Stimulated activated CD8-positive, alpha-beta memory T cell treated with anti-CD3 and anti-CD28 coated beads, Interleukin-12 subunit alpha, Interleukin-12 subunit beta, amount 100 ng/mL, for 4 hours (primary cell): ENCODE results near the gene TBC1D10B.
"Not testable (repeated sequence)": the region's sequence is repeated elsewhere in the genome, so short reads cannot be mapped to it uniquely, and the experiment has no call there.

Experiments used
- DNase-seq: peaks from one replicate; pipeline ENCODE4 v3.0.0-alpha.2; 2020; ENCODE audit warnings: low read depth

Gene TBC1D10B

DNA sequence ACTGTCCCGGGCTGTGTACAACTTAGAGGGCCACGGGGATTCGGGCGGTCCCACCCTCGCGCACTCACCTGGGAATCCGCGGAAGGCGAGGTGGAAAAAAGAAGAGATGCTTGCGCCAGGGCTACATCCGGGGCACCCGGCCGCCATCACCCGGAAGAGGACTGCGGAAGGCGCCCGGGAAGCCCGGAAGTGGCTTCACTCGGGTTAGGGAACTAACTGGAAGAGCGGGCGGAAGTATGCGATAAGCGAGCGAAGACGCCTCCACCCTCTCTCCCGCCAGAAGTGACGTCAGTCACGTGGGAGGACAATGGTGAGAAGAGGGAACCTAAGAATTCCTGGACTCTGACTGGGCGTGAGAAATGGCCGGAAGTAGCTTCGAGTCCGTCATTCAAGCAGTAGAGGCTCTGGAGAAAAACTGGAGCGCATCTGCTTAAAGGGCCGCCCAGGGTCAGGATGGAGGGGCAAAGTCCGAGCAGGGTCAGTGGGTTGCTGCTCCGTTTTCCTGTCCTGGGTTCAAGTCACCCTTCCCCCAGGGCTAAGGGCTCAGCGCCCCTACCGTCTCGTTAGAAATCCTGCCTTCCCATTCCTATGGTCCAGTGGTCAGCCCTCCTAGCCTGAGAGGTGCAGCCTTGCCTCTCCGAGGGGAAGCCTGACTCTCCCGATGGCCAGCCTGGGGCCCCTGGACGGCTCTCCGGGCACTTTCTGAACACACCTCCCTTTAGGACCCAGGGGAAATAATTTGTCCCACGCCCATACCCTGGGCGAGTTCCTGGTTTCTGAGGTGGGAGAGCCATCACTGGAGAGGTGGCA lies 14.9 kb downstream of the TBC1D10B start, which contains the start of gene CD2BP2:
CD2BP2 (minus strand) TSS at position 165 of the 810 bp plus-strand sequence. CDS start 627 bp downstream, outside the sequence.
- DNase-seq = peak; percentile 77

DNA sequence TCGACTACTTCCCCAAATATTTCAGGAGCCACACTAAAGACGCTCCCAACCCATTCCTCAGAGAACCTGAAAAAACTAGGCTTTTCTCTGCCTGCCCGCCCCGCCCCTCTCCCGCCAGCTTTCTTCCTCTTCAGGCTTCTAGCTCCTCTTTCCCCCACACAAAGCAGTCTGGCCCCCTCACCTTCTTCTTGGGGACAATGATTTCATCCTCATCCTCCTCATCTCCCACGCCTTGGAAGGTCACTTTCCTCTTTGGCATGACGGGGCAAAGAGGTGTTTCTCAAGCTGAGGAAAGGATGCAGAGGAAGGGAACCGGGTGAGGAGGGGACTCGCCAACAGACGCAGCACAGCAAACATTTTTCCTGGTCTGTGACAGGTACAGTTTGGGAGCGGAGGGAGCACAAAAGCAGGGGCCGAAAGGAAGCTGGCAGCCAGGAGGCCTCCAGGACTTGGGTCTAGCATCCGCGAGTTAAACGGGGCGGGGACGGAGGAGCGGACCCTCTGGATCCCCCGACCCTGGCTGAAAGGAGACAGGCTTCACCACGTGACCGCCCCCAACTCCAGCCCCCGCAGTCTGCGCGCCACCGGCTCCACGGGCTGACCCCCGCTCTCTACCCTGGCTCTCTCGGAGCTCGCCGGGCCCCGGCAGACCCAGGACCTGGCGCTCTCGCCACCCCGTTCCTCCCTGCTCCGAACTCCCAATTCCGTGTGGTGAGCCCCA lies 15.7 kb downstream of the TBC1D10B start:
- DNase-seq = no peak

DNA sequence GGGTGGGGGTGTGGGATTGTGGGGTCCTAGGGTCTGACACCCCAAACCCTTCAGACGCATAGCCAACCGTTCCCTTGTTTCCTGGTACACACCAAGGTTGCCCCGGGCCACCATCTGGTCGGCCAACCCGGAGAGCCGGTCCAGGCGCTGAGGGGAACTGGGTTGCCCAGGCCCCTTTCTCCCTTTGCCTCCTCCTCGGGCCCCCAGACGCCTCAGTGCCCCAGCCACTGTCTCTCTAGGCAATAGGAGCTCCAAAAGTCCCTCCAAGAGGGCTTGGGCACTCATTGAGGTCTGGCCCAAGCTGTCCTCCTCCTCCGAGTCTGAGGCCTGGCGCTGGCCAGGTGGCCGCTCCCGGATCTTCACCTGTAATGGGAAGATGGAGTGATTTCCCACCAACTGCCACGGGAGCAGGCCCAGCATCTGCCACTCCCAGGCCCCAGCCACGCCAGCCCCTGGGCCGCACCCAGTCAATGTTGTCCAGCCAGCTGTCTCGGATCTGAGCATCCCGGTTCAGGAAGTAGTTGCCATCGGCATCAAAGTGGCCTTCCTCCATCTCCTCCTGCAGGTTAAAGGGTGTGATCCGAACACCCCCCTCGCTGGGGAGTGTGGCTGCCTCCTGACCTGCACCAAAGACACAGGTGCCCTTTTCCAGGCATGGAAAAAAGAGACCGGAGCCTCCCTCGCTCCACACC lies 16.7 kb downstream of the TBC1D10B start:
- DNase-seq = no peak

- no peak for DNase-seq
Measured at GRCh38 chr16:30352488-30353401, 17.5 kb downstream of the TBC1D10B start.

- DNase-seq = no peak
Measured at GRCh38 chr16:30351586-30352419, 18.5 kb downstream of the TBC1D10B start.

- DNase-seq = no peak
Measured at GRCh38 chr16:30351001-30351441, 19.3 kb downstream of the TBC1D10B start.

GRCh38 chr16:30350134-30350871 lies 20.0 kb downstream of the TBC1D10B start:
- no peak for DNase-seq

GRCh38 chr16:30349675-30350074 lies 20.6 kb downstream of the TBC1D10B start:
- no peak for DNase-seq

- no peak for DNase-seq
Measured at GRCh38 chr16:30348929-30349328, 21.4 kb downstream of the TBC1D10B start.

DNA sequence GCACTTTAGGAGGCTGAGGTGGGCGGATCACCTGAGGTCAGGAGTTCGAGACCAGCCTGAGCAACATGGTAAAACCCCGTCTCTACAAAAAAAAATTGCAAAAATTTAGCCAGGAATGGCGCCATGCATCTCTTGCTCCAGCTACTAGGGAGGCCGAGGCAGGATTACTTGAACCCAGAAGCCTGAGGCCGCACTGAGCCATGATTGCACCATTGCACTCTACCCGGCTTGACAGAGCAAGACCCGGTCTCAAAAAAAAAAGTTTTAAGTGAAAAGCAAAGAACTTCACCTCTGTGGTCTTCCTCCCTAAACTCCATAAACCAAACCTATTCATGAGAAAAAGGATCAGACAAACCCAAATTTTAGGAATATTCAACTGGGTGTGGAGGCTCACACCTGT lies 22.2 kb downstream of the TBC1D10B start:
- DNase-seq = no peak

DNA sequence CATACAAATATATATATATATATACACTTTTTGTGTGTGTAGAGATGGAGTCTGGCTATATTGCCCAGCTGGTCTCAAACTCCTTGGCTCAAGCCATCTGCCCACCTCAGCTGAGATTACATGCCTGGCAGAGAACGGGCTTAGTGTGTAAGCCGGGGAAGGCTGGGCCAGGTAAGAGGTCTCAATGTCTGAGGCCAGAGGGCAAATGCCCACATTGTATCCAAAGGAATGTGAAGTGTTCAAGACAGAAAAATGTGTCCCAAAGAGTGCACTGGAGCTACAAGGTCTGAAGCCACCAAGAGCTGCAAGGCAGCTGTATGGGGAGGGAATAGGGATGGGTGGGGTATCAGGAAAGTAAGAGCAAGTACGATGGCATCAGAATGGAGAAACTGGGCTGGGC lies 24.0 kb downstream of the TBC1D10B start:
- DNase-seq = no peak

- DNase-seq = not testable (repeated sequence)
Measured at GRCh38 chr16:30343491-30343820, 26.8 kb downstream of the TBC1D10B start.

DNA sequence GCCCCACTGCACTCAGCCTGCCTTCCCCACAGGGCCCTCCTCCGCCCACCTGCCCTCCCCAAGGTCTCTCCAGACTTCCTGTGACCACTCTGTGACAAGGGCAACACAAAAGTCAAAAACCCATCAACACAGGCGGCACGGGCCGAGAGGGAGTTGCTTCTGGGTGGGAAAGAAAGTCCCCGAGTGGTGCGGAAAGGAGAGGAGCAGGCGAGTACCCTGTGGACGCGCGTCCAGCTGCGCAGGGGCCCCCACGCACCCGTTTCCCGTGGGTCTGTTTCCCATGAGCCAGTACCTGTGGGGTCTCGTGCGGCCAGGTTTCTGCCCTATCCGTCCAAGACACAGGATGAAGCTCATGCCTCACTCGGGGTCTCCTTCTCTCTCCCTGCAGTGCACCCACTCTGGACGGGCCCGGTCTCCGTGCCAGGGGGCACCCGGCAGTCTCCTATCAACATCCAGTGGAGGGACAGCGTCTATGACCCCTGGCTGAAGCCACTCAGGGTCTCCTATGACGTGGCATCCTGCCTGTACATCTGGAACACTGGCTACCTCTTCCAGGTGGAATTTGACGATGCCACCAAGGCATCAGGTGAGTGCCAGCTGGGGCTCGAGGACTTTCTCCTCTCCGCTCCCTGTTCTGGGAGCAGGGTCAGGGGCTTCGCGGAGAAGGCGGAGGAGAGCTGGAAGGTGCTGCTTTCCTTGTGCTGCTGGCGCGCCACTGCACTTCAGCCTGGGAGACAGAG lies 27.4 kb downstream of the TBC1D10B start:
- DNase-seq = no peak

GRCh38 chr16:30341971-30342370 lies 28.3 kb downstream of the TBC1D10B start:
- not testable (repeated sequence) for DNase-seq

- DNase-seq = no peak
Measured at GRCh38 chr16:30340621-30341020, 29.7 kb downstream of the TBC1D10B start.

- DNase-seq = not testable (repeated sequence)
Measured at GRCh38 chr16:30338715-30339114, 31.6 kb downstream of the TBC1D10B start.

GRCh38 chr16:30337964-30338357 lies 32.3 kb downstream of the TBC1D10B start:
- not testable (repeated sequence) for DNase-seq

DNA sequence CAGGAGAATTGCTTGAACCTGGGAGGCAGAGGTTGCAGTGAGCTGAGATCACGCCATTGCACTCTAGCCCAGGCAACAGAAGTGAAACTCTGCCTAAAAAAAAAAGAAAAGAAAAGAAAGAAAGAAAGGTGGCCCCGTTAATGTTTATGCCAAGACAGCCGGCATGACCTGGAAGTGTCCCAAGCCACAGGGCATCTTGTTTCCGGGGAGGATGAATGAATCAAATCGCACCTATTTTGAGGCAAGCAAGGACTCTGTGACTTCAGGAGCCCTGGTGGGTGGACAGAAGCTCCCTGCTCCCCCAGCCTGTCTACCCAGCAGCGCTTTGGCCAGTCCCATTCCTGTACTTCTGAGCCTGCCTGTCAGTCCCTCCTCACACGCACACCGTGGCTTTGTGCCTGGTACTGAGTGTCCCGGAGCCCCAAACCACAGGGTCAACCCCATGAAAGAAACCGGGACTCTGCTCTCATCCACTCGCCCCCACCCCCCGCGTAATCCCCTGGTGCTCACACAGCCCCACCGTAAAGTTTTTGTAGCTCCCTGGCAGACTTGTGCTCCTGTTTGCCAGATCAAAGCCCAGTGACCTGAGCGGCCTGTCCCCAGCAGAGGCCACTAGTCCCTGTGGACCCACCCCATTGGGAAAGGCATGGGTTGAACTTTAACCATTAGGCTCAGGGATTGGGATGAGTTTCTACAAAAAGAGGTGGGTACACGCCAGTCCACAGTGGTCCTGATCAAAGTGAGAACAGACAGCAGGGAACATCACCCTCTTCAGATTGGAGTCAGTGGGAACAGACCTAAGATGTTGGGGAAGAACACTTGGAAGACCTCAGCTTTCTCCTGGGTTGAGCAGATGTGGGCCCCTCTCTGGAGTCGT lies 34.5 kb downstream of the TBC1D10B start:
- DNase-seq = no peak
